HG02571 (cell line): ENCODE results near the gene ZDHHC18.
A peak's percentile ranks its signal among the peaks of the same experiment; 100 is the strongest.
"Not testable (repeated sequence)": the region's sequence is repeated elsewhere in the genome, so short reads cannot be mapped to it uniquely, and the experiment has no call there.

Source experiments
- ATAC-seq: cut with Tn5 transposase; IDR thresholded peaks from one replicate; pipeline ENCODE4 v1.9.1; 2021; ENCODE audit warnings: mild to moderate bottlenecking, moderate library complexity; ENCODE audit not compliant: unreplicated experiment

ZDHHC18 gene

DNA sequence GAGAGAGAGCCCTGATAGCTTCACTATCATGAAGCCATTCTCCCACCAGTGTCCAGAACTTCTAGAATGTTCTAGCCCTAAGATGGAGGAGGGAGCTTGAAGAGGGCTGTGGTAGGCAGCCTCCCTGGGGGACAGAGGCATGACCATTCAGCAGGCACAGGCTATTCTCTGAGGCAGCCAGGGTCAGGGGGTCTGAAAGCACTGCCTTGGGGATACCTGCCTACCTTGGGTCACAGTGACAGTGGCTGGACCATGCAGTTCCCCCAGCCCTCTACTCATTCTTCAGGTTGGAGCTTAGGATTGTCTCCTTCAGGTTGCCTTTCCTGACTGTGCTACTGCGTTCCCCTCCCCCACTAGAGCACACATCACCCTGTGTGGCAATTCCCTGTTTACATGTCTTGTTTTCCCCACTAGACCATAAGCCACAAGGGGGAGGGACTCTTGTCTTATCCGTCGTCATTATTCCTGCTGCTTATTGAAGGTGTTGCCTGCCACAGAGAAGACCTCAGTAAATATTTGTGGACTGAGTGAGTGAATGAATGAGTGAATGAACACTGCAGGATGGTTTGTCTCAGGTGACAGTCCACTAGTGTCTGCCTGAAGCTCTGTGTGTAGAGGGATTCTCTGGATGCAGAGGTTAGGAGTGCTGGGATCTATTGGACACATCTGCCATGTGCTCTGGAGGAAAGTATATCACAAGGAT, 5.2 kb downstream of the ZDHHC18 start:
- no peak for ATAC-seq

DNA sequence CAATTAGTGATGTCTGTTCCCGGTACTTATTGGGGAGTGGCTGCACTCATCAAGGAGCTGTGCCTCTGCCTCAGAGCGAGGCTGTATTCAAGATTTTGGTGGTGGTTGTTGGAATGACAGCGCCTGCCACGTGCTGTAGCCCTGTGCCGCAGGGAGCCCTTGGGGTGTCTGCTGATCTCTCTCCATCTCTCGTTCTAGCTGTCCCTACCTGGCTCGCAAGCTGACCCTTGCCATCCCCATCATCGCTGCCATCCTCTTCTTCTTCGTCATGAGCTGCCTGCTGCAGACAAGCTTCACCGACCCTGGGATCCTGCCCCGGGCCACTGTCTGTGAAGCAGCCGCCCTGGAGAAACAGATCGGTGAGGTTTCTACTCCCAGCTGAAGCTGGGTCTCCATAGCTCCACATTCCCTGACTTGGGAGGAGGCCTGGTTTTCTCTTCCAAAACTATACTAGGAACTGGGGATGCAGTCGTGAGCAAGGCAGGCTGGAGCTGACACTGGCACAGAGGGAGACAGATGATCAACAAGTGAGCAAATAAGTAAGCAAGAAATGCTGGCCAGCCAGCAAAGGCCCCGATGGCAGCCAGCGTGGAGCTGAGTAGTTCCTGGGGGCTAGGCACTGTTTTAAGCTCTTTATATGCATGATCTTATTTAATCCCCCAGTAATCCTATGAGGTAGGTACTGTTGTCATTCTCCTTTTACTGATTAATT, 5.9 kb downstream of the ZDHHC18 start:
- no peak for ATAC-seq

DNA sequence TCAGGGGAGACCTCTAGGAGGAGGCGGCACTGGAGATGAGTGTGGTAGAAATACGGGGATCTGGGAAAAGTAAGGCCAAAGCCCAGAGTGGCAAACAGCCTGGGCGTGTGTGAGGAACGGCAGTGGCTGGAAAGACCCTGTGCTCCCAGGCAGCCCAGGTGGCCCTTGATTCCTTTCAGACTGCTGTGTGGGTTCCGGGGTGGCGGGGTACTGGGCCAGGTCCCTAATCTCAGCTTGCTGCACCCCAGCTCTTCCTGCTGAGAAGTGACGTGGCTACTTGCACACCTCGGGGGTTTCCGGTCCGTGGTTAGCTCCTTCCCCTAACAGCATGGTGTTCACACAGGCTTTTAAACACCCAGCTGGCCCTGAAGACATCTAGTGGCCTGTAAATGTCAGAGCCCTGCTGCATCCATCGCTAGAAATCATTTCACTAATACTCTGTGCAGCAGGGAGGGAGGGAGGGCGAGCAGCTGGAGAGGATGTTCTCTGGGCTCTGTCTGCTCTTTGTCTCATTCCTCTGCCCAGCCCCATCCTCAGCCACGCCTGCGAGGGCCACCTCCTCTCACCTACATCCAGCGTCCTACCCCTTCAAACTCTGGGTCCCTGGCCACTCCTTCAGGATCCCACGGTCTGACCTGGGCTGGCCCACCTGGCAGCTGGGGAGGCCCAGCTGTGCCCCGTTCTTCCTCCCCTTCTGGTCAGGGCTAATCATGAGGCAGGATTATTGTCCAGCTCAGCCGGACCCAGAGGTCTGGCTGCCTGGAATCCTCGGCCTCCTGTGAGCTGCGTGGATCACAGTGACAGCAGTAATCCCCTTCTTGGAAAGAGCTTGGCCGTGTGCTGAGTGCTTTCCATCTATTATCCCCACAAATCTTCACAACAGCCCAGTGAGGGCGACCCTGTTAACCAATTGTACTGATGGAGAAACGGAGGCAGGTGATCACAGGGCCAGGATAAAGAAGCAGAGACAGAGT, 7.2 kb downstream of the ZDHHC18 start:
- ATAC-seq: peak; percentile 77

DNA sequence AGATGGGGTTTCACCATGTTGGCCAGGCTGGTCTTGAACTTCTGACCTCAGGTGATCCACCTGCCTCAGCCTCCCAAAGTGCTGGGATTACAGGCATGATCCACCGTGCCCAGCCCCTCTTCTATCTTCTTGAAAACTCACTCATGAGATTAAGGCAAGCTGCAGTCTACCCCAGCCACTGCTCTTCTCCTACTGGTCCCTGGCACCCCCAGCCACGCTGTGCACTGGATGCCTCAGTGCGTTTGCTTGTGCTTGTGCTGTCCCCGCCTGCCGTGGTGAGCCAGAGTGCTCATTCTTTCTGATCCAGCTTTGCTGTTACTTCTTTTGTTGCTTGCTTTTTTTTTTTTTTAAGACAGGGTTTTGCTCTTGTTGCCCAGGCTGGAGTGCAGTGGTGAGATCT, 11.2 kb downstream of the ZDHHC18 start:
- ATAC-seq: not testable (repeated sequence)

DNA sequence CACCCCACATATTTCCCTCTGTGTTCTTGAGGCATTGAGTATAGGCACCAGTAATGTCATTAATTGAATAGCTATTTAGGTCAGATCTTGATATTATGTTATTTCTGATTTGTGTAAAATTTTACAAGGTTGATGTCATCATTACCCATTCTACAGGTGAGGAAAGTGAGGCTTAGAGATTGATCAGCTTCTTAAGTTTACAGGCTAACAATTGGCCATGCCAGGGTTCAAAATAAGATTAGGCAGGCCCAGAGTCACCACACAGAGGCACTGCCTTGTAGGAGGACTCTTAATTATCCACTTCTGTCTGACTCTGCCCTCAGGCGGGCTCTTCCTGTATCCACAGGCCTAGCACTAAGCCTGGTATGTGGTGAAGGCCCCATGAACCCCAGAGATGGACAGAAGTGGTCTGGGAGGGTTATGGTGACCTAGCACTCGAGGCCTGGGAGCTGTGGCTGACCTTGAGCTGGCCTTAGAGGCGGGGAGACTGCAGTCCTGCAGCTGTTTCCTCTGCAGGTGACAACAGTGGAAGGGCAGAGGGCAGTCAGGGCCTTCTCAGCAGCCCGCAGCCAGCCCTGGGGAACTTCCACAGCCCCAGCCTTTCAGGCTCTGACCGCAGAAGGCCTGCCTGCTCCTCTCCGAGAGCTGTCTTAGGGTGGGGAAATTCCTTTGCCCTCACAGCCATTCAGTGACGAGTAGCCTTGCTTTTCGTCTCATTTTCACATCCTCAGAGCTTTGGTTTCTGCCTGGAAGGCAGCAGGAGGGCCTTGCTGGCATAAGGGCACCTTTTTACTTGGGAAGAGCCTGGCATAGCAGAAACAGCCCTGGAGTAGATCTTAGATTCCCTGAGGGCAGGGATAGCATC, 12.2 kb downstream of the ZDHHC18 start:
- ATAC-seq: peak; percentile 93

DNA sequence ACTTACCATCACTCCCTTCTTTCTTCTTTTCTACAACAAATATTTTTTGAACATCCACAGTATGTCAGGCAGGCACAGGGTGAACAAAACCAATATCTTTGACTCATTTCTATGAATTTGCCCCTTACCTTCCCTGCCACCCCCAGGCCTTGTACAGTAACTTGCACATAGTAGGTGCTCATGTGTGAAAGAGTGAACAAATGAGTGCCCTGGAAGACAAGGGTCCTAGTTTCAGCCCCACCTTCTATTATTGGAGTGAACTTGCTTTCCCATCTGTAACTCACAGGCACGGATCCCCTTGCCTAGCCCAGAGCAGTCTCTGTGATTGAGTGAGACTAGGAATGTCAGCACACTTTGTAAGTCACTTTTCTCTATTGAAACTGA, 12.8 kb downstream of the ZDHHC18 start:
- no peak for ATAC-seq

DNA sequence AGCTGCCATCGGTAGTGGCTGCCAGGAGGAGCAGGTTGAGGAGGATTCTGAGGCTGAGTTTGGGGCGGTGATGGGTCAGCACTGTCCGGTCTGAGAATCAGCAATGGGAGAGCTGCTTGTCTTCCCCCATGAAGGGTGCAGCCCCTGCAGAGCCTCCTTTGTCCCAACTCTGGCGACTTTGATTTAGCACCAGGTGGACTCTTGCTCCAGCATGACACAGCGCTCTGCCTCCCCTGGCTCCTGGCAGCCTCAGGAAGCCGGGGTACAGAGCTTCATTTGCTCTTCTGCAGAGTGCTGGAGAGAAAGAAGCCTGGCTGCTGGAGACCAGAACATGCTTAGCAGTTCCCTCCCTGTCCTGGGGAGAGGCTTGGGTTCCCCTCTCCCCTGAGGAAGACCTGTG, 13.3 kb downstream of the ZDHHC18 start:
- ATAC-seq: no peak

DNA sequence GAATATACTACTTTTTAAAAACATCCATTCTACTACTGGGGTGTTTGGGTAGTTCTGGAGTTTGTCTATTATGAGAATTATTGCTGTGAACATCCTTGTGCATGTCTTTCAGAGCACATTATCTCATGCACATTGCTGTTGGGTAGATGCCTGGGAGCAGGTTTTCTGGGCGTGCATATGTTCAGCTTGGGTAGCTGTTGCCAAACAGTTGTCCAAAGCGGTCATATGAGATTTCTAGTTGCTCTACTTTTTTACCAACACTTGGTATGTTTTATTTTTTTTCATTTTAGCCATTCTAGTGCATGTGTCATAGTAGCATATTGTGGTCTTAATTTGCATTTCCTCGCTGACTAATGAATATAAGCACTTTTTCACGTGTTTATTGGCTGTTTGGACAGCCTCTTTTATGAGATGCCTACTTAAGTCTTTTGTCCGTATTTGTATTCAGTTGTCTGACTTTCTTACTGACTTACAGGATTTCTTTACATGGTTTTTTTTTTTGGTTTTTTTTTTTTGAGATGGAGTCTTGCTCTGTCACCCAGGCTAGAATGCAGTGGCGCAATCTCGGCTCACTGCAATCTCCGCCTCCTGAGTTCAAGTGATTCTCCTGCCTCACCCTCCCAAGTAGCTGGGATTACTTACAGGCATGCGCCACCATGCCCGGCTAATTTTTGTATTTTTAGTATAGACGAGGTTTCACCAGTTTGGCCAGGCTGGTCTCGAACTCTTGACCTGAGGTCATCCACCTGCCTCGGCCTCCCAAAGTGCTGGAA, 18.1 kb downstream of the ZDHHC18 start:
- ATAC-seq: no peak

DNA sequence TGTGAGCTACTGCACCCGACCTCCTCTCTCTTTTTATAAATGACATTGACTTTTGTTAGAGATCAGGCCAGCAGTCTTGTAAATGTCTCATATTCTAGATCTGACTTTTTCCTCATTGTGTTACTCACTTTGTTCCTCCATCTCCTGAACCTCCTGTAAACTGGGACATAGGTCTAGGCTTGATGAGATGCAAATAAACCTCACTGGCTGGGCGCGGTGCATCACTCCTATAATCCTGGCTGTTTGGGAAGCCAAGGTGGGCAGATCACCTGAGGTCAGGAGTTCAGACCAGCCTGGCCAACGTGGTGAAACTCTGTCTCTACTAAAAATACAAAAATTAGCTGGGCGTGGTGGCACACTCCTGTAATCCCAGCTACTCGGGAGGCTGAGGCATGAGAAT, 21.3 kb downstream of the ZDHHC18 start:
- not testable (repeated sequence) for ATAC-seq

DNA sequence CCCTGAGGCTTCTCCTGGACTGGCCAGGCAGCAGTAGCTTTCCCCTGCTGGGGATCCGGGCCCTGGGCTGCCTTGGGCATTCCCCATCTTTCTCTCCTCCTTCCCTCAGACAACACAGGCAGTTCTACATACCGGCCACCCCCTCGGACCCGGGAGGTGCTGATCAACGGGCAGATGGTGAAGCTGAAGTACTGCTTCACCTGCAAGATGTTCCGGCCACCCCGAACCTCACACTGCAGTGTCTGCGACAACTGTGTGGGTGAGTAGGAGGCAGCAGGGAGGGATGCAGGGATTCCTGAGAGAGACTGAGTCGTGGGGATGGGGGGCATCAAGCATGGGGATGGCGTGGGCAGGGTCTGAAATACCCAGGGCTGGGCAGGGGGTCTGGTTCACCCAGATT, 22.0 kb downstream of the ZDHHC18 start:
- no peak for ATAC-seq

DNA sequence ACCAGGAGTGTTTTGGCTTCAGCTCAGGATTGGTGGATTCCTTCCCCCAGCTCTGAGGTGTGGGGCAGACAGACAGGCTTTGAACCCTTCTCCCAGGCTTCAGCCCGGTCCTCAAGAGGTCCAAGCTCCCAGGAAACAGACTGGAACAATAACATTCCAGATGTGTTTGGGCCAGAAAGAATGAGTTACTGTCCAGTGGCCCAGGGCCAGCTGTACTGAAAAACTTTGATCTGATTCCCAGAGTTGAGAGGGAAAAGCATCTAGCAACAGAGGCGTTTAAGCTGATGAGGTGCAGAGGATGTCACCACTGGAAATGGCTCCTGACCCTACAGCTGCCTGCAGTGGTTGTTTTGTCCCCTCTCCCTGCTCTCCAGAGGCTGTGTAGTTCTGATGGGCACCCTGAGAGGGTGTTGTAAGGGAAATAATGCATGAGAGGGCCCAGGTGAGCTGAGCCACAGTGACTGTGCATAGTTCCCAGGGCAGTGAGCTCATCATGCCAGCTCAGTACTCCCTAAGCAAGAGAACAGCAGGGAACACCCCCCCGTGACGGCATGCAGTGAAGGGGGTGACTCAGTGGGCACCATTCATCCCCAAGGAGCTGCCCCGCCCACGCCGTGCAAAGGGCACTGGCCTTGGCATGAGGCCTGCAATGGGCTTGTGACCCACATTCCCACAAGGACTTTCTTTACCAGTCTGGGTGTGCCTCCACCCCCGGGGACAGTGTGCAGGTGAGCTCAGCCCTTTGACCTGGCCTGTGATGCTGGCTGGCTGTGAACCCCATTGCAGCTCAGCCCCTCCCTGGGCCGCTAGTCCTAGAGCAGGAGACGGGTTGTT, 22.7 kb downstream of the ZDHHC18 start:
- no peak for ATAC-seq

DNA sequence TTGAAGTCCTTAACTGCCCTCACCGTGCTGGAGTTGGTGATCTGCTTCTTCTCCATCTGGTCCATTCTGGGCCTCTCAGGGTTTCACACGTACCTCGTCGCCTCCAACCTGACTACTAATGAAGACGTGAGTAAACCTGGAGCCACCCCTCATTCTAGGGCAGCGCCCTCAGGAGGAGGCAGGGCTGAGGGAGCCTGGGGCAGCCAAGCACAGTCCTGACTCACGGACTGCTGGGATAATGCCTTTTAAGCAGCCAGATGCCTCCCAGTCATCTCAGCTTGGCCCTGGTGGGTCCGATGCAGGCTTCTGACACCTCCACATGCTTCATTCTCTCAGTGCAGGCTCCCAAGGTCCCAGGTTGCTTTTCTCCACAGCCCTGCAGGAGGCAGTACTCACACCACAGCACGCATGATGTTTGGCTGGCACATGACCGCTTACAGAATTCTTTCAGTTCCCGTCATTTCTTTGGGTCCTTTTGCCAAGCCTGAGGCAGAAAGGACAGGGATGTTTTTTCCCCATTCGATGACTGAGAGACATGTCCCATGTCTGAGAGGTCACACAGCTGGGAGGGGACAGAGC, 24.7 kb downstream of the ZDHHC18 start:
- ATAC-seq: no peak

DNA sequence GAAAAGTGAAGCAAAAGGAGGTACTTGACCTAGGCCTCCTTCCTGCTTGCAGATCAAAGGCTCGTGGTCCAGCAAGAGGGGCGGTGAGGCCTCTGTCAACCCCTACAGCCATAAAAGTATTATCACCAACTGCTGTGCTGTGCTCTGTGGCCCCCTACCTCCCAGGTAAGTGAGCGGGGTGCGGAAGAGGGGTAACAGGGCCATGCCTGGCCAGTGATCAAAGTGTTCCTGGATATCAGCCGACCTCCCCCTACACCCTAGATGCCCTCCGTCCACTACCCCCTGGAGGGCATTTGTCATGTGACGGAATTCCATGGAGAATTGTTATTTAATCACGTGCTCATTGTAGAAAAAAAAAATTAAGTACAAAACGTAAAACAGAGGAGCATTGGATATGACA, 26.2 kb downstream of the ZDHHC18 start:
- ATAC-seq: no peak

DNA sequence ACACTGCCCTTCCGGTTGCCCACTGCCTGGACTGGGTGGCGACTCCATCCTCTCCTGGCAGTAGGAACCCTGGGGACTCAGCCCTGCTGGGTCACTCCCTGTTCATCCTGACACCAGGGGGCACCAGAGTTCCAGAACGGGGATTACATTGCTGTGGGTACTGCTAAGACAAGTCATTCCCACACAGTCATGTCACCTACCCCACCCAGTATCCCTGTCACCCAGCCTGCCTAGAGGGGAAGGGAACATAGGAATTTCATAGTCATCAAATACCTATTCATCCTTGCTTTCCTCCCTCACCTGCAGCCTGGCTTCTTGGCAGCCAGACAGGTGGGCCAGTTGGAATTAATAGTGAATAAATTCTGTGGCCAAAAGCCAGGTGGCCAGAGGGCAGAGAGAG, 26.7 kb downstream of the ZDHHC18 start:
- ATAC-seq: no peak

DNA sequence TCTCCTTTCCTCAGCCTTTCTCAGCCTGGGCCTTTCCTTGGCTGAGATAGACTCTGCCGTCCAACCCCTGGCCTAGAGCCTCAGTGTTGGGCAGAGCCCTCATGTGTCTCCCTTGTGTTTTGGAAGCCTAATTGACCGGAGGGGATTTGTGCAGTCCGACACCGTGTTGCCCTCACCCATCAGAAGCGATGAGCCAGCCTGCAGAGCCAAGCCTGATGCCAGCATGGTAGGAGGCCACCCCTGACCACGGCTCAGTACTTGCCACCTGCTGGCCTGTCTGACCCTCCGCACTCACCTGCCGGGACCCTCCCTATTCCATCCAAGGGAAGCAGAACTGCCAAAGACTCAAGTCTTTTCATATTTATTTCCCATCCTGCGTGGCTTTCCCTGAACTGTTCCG, 27.1 kb downstream of the ZDHHC18 start:
- no peak for ATAC-seq

DNA sequence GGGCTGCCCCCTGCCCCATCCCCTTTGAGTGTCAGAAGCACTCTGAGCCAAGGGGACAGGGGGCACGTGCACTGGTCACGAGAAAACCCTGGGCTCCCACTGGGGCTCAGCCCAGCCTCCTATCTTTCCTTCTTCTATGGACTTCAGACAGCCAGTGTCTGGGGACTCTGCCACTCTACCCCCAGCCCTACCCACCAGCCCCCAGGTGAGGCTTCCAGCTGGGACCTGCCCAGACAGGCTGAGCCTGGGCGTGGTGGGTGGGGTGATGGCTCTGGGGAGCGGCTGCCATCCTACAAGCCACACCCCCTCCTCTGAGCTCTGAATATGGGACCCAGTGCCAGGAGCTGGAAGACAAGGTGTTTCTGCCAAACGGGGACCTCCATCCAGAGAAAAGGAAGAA, 28.4 kb downstream of the ZDHHC18 start:
- no peak for ATAC-seq

DNA sequence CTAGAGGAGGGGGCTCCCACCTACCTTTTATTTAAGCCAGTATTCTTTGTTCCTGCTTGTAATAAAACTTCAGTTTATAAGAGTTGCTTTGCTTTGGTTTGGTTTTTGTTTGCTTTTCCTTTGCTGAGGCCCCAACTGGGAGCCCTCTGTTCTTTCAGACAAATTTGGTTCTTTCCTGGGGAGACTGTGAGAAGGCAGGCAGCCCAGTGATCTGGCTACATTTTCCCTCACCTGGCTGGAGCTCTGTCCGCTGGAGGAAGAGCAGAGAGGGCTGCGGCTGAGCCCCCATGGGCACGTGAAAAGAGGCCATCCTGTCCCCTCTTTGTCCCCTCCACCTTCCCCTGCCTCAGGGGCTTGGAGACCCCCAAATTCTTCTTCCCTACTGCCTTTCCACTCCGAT, 29.1 kb downstream of the ZDHHC18 start:
- no peak for ATAC-seq

DNA sequence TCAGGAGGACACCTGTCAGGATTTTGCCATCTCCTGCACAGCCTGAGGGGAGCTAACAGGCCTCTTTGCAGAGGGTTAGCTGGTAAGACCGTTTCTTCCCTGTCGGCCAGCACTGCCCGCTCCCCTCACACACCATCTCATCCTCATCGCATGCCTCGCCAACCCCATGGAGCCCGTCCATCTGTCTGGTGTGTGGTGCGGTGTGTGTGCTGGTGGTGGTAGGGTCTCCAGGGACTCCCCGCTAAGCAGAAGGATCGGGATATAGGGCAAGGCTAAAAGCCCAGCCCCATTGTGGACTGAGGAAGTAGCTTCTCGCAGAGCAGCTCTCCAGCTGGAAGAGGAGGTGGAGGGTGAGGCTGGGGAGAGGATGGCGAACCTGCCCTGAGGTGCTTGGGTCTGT, 29.7 kb downstream of the ZDHHC18 start:
- no peak for ATAC-seq
